RWPE2 (cell line): ENCODE data around the gene FAAP20.
A peak's percentile ranks its signal among the peaks of the same experiment; 100 is the strongest.

Experiments used
- ATAC-seq: fragments of 200-7000 bp; cut with Tn5 transposase; 3 replicates; pipeline ENCODE4 v1.9.1; 2021; ENCODE audit warnings: low read depth
- DNase-seq: peaks from one replicate; pipeline ENCODE4 v3.0.0-alpha.2; 2020; ENCODE audit warnings: low spot score
- H3K27ac ChIP-seq: fragments of 450-650 bp; 2 replicates; pipeline ENCODE4 v1.5.1; 2017; ENCODE audit warnings: mild to moderate bottlenecking; ENCODE audit not compliant: poor library complexity, severe bottlenecking
- H3K27me3 ChIP-seq: fragments of 250-450 bp; sonication (Bioruptor Pico); 2 replicates; pipeline ENCODE4 v1.5.1; 2021; ENCODE audit warnings: mild to moderate bottlenecking, moderate library complexity; ENCODE audit not compliant: insufficient read depth, poor library complexity, severe bottlenecking
- H3K36me3 ChIP-seq: fragments of 250-450 bp; sonication (Bioruptor Pico); 2 replicates; pipeline ENCODE4 v1.5.1; 2020; ENCODE audit warnings: low read depth, mild to moderate bottlenecking, moderate library complexity
- H3K4me1 ChIP-seq: fragments of 250-450 bp; sonication (Bioruptor Pico); 2 replicates; pipeline ENCODE4 v1.5.1; 2021; ENCODE audit warnings: mild to moderate bottlenecking, moderate library complexity; ENCODE audit not compliant: insufficient read depth, poor library complexity, severe bottlenecking
- H3K4me3 ChIP-seq: fragments of 250-450 bp; sonication (Bioruptor Pico); 2 replicates; pipeline ENCODE4 v1.5.1; 2021; ENCODE audit warnings: mild to moderate bottlenecking, moderate library complexity; ENCODE audit not compliant: severe bottlenecking
- H3K9me3 ChIP-seq: fragments of 250-450 bp; sonication (Bioruptor Pico); 2 replicates; pipeline ENCODE4 v1.5.1; 2021; ENCODE audit warnings: mild to moderate bottlenecking, moderate library complexity; ENCODE audit not compliant: severe bottlenecking
- TF ChIP-seq, protein P1 (sequence below): fragments of 450-650 bp; IDR thresholded peaks from one replicate; pipeline ENCODE4 v1.5.1; 2017; ENCODE audit warnings: mild to moderate bottlenecking, moderate library complexity; ENCODE audit not compliant: poor library complexity, severe bottlenecking

The FAAP20 gene

DNA sequence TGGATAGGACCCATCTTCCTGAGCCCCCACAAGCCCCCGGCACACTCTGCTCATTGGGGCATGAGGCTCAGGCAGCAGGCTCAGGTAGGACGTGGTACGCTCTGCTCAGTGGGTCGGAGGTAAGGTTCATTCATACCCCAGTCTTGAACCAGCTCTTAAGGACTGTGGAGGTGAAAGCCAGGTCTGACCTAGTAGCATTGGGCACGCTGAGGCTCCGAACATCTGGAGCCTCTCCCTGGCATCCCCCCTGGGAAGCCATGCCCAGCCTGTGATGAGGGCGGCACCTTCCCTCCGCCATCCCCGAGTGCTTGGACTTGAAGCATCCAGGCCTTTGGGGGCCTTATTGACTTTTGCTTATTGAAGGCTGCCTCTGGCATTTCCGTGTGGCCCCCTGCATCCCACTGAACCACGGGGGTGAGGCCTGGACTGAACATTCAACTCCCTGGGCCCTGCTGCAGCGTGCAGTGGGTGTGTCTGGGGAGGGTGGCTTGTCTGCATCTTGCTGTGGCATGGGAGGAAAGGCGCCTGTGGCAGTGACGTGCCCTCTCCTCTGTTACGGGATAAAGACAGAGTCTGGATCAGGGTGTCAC lies 50.0 kb downstream of the FAAP20 start:
- Histone ChIP-seq H3K4me1 (peaks cover 3% of the 10 kb centered on the region), H3K27ac (no peak overlapping the region), H3K36me3 (peaks cover 22% of the 10 kb centered on the region), H3K9me3 (no peaks in the 10 kb centered on the region), H3K27me3 (no peaks in the 10 kb centered on the region), H3K4me3 (no peak overlapping the region)
- TF ChIP-seq, protein P1, sequence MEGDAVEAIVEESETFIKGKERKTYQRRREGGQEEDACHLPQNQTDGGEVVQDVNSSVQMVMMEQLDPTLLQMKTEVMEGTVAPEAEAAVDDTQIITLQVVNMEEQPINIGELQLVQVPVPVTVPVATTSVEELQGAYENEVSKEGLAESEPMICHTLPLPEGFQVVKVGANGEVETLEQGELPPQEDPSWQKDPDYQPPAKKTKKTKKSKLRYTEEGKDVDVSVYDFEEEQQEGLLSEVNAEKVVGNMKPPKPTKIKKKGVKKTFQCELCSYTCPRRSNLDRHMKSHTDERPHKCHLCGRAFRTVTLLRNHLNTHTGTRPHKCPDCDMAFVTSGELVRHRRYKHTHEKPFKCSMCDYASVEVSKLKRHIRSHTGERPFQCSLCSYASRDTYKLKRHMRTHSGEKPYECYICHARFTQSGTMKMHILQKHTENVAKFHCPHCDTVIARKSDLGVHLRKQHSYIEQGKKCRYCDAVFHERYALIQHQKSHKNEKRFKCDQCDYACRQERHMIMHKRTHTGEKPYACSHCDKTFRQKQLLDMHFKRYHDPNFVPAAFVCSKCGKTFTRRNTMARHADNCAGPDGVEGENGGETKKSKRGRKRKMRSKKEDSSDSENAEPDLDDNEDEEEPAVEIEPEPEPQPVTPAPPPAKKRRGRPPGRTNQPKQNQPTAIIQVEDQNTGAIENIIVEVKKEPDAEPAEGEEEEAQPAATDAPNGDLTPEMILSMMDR = no peak
- DNase-seq = no peak
- no peak for ATAC-seq

DNA sequence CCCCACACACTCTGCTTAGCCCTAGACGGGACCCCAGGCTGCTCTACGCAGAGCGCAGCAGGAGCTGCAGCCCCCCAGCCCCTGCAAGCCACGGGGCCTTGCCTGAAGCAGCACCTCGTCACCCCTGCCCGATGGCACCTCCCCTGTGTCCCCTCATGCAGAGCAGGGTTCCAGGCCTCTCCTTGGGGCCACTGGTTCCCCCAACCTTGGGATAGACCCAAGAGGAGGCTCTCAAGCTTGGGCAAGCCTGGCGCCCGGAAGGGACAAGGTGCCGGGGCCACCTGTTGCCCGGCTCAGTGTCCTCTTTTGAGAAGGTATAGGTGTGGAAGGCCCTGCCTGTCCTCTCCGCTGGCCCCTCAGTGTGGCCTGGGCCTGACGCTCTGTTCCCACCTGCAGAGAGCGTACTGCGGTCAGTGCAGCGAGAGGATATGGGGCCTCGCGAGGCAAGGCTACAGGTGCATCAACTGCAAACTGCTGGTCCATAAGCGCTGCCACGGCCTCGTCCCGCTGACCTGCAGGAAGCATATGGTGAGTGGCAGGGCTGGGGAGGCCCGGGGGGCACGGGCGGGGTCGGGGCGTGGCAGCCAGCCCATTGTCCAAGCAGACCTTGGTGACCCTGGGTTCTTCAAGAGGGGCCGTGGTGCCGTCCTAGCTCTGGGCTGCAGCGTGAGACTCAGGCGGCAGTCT lies 50.6 kb downstream of the FAAP20 start:
- TF ChIP-seq, protein P1 = no peak
- Histone ChIP-seq H3K9me3 (no peaks in the 10 kb centered on the region), H3K27me3 (no peaks in the 10 kb centered on the region), H3K4me1 (peaks cover 3% of the 10 kb centered on the region), H3K4me3 (no peak overlapping the region), H3K36me3 (peaks cover 22% of the 10 kb centered on the region), H3K27ac (no peak overlapping the region)
- ATAC-seq (no peak), DNase-seq (no peak)

DNA sequence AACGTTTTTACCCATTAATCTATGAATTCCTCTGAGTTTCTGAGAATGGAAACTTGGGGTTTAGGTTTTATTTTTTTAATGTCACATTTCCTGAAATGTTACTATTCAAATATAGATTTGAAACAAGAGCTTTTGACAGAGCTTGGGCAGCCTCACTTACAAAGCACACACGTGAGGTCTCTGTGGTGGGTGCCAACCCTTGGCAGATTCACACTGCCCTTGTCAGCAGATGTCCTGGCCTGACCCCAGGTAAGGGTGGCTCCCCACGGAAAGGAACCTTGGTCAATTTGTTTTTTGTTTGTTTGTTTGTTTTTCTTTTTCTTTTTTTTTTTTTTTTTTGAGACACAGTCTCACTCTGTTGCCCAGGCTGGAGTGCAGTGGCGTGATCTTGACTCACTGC lies 53.5 kb downstream of the FAAP20 start:
- TF ChIP-seq, protein P1 = no peak
- Histone ChIP-seq H3K4me3 (no peak overlapping the region), H3K27ac (peak overlapping the region; percentile 82), H3K9me3 (no peaks in the 10 kb centered on the region), H3K36me3 (peaks cover 9% of the 10 kb centered on the region), H3K4me1 (peaks cover 3% of the 10 kb centered on the region), H3K27me3 (no peaks in the 10 kb centered on the region)
- ATAC-seq (no peak), DNase-seq (no peak)
